Lung (tissue), 12 donors: ENCODE results near the gene SAMSN1. TPM values are rescaled to one million over a fixed set of nuclear protein-coding genes. Genes with fewer than 3 reads are reported as not detected.

ENCODE experiments used
- ATAC-seq: fragments of 200-7000 bp; cut with Tn5 transposase; one replicate; pipeline ENCODE4 v1.9.1; 2020; ENCODE audit warnings: moderate number of reproducible peaks; ENCODE audit not compliant: insufficient read depth, low FRiP score
- DNase-seq, 3 donors: peaks; one replicate each; pipeline ENCODE4 v3.0.0-alpha.2; 2013 to 2017
- H3K27ac ChIP-seq, 2 donors: one replicate each; pipeline ENCODE4 v1.5.1; 2013; ENCODE audit warnings: mild to moderate bottlenecking in 2 of 2, moderate library complexity in 2 of 2, control low read depth in 1 of 2, inconsistent platforms in 1 of 2, low read depth in 1 of 2, low read length in 1 of 2
- H3K27me3 ChIP-seq, 3 donors: one replicate each; pipeline ENCODE4 v1.5.1; 2013; ENCODE audit warnings: low read length in 2 of 3; ENCODE audit not compliant: control insufficient read depth in 3 of 3, insufficient read depth in 3 of 3
- H3K36me3 ChIP-seq, 4 donors: one replicate each; pipeline ENCODE4 v1.5.1; 2013; ENCODE audit warnings: low read length in 4 of 4, mild to moderate bottlenecking in 1 of 4, moderate library complexity in 1 of 4; ENCODE audit not compliant: control insufficient read depth in 4 of 4, insufficient read depth in 4 of 4
- H3K4me1 ChIP-seq, 5 donors: one replicate each; pipeline ENCODE4 v1.5.1; 2013; ENCODE audit warnings: low read length in 5 of 5, mild to moderate bottlenecking in 2 of 5, moderate library complexity in 1 of 5; ENCODE audit not compliant: control insufficient read depth in 5 of 5, insufficient read depth in 5 of 5
- H3K4me3 ChIP-seq: one replicate; pipeline ENCODE4 v1.5.1; 2013; ENCODE audit warnings: mild to moderate bottlenecking, control low read depth, moderate library complexity
- H3K9ac ChIP-seq, 2 donors: one replicate each; pipeline ENCODE4 v1.5.1; 2013; ENCODE audit warnings: low read length in 2 of 2, control low read depth in 1 of 2; ENCODE audit not compliant: insufficient read depth in 1 of 2
- H3K9me3 ChIP-seq, 4 donors: one replicate each; pipeline ENCODE4 v1.5.1; 2013; ENCODE audit warnings: low read length in 3 of 4, mild to moderate bottlenecking in 1 of 4, moderate library complexity in 1 of 4; ENCODE audit not compliant: control insufficient read depth in 4 of 4, insufficient read depth in 3 of 4
- CTCF ChIP-seq: IDR thresholded peaks from 2 replicates; pipeline ENCODE4 v1.5.1; 2012; ENCODE audit warnings: mild to moderate bottlenecking; ENCODE audit errors: control extremely low read depth, extremely low read depth
- WGBS, 2 donors: extraction: QIAGEN DNeasy Blood & Tissue Kit; methylation state at CpG; one replicate each; pipeline ENCODE4 v1.1.7; 2013; 5-methylcytosine and 5-hydroxymethylcytosine counted together
- polyA plus RNA-seq, 2 donors: library from polyadenylated mRNA; stranded (reverse); fragments of 200-250 nt; gene quantifications; one replicate each; pipeline ENCODE4 v1.2.1, GENCODE V29; 2013
- total RNA-seq, 2 donors: library from RNA; depleted of rRNA in 1 of 2; stranded (reverse); fragments of >200 nt in 1 of 2; gene quantifications; one replicate each; pipeline ENCODE4 v1.2.1, GENCODE V29; 2014 to 2021
- donor health status: control.
- donor health status: control.
- donor health status: Bipolar disorder and iron deficiency.
- donor health status: healthy.
- donor health status: DM: yes; HTN: yes; CAD: no.

The SAMSN1 gene
- total and polyA plus RNA-seq, 4 donors, result 6.4 to 184 (median 16.1) TPM

- H3K9me3 ChIP-seq, result peaks cover 0 to 2% (median 0%) of the 10 kb centered on the region in 4 donors
- DNase-seq (peak in 2 of 3 donors; percentile 18), ATAC-seq (no peak)
- no peak overlapping the region for H3K9ac ChIP-seq
- no peaks in the 10 kb centered on the region for H3K27me3 ChIP-seq
- no peak for TF ChIP-seq CTCF
- 45 to 64% methylated on average over 4 of the region's 4 CpGs for WGBS, 2 donors
- H3K36me3 ChIP-seq, result no peaks in the 10 kb centered on the region
- no peak overlapping the region for H3K27ac ChIP-seq
- H3K4me3 ChIP-seq, result no peak overlapping the region
- peaks cover 0 to 12% (median 0%) of the 10 kb centered on the region in 5 donors for H3K4me1 ChIP-seq
These were observed 46.3 kb upstream of the SAMSN1 start for GRCh38 chr21:14592296-14593000.

GRCh38 chr21:14591882-14592281, 45.8 kb upstream of the SAMSN1 start:
- peak; percentile 64 to 76 (median 66) for DNase-seq
- ATAC-seq, result peak; percentile 58
- Histone ChIP-seq H3K4me1 (peaks cover 0 to 12% (median 0%) of the 10 kb centered on the region in 5 donors), H3K27me3 (no peaks in the 10 kb centered on the region), H3K36me3 (no peaks in the 10 kb centered on the region), H3K9me3 (peaks cover 0 to 2% (median 0%) of the 10 kb centered on the region in 4 donors), H3K27ac (no peak overlapping the region), H3K4me3 (no peak overlapping the region), H3K9ac (no peak overlapping the region)
- WGBS, 2 donors, result 22 to 55% methylated on average over 2 of the region's 2 CpGs
- TF ChIP-seq CTCF, result no peak

- Histone ChIP-seq H3K4me1 (peaks cover 0 to 12% (median 0%) of the 10 kb centered on the region in 5 donors), H3K36me3 (no peaks in the 10 kb centered on the region), H3K27ac (no peak overlapping the region), H3K9me3 (peaks cover 0 to 2% (median 0%) of the 10 kb centered on the region in 4 donors), H3K27me3 (no peaks in the 10 kb centered on the region), H3K4me3 (no peak overlapping the region), H3K9ac (no peak overlapping the region)
- no peak for DNase-seq
- ATAC-seq, result no peak
- TF ChIP-seq CTCF, result no peak
These were observed 45.3 kb upstream of the SAMSN1 start for GRCh38 chr21:14591377-14591776.
